SU-DHL-6 (cell line): ENCODE data around the gene PPP1R12B.
"Not testable (repeated sequence)": the region's sequence is repeated elsewhere in the genome, so short reads cannot be mapped to it uniquely, and the experiment has no call there.

ENCODE experiments used
- CTCF ChIP-seq: fragments of 200-600 bp; sonication (generic); IDR thresholded peaks from one replicate; pipeline ENCODE4 v1.5.1; 2017; ENCODE audit warnings: antibody characterized with exemption, mild to moderate bottlenecking, low read length, moderate library complexity; ENCODE audit not compliant: insufficient read depth, poor library complexity, severe bottlenecking
- EZH2phosphoT487 ChIP-seq: fragments of 200-600 bp; sonication (generic), shearing (Covaris generic); conservative IDR thresholded peaks from 2 replicates; pipeline ENCODE4 v1.6.1; 2018; ENCODE audit warnings: mild to moderate bottlenecking, antibody characterized with exemption, low read length, moderate library complexity, mixed read lengths

GRCh38 chr1:202456372-202457169, 108.1 kb downstream of the PPP1R12B start:
- not testable (repeated sequence) for TF ChIP-seq CTCF, EZH2phosphoT487
